A549 (cell line): Measurements from ENCODE around the gene IL23R.

ENCODE experiments used
- BHLHE40 ChIP-seq: IDR thresholded peaks from 2 replicates; pipeline ENCODE4 v1.6.1; 2012; ENCODE audit warnings: low read depth, low read length, inconsistent platforms
- CHD4 ChIP-seq: fragments of 200-600 bp; sonication (generic); IDR thresholded peaks from 2 replicates; pipeline ENCODE4 v1.6.1; 2016; ENCODE audit warnings: antibody characterized with exemption, mild to moderate bottlenecking, borderline replicate concordance
- CTCF ChIP-seq: fragments of >200 bp; sonication (Bioruptor Twin); formaldehyde crosslinking; IDR thresholded peaks from 3 replicates; pipeline ENCODE4 v1.5.1; 2016
- E2F6 ChIP-seq: IDR thresholded peaks from 2 replicates; pipeline ENCODE4 v1.6.1; 2012; ENCODE audit warnings: low read depth, borderline replicate concordance
- EHMT2 ChIP-seq: fragments of 200-600 bp; sonication (generic); IDR thresholded peaks from 2 replicates; pipeline ENCODE4 v1.6.1; 2016; ENCODE audit warnings: antibody characterized with exemption, low read depth, mild to moderate bottlenecking, moderate library complexity
- EP300 ChIP-seq, 2 experiments: fragments of >200 bp; sonication (Bioruptor Twin); formaldehyde crosslinking; IDR thresholded peaks; 2 replicates in 1 of 2; 3 replicates in 1 of 2; pipeline ENCODE4 v1.6.1; 2016 to 2017
- FOSB ChIP-seq: fragments of 250-450 bp; sonication (Bioruptor Pico); IDR thresholded peaks from 2 replicates; pipeline ENCODE4 v1.5.0; 2020; ENCODE audit warnings: mild to moderate bottlenecking, moderate library complexity
- HMGXB4 ChIP-seq: fragments of 250-450 bp; sonication (Bioruptor Pico); IDR thresholded peaks from 2 replicates; pipeline ENCODE4 v1.5.0; 2021; ENCODE audit warnings: mild to moderate bottlenecking, moderate library complexity, borderline replicate concordance
- MAX ChIP-seq: IDR thresholded peaks from 2 replicates; pipeline ENCODE4 v1.6.1; 2012
- NPAS2 ChIP-seq: fragments of 250-450 bp; sonication (Bioruptor Pico); IDR thresholded peaks from 2 replicates; pipeline ENCODE4 v1.8.0; 2022; ENCODE audit warnings: mild to moderate bottlenecking, moderate library complexity, borderline replicate concordance
- POLR2A ChIP-seq: IDR thresholded peaks from 2 replicates; pipeline ENCODE4 v1.6.1; 2012; ENCODE audit warnings: mild to moderate bottlenecking, low read length
- RAD21 ChIP-seq, 2 experiments: fragments of >200 bp in 1 of 2; sonication (Bioruptor Twin) in 1 of 2; formaldehyde crosslinking in 1 of 2; IDR thresholded peaks in 1 of 2; conservative IDR thresholded peaks in 1 of 2; 2 replicates in 1 of 2; 3 replicates in 1 of 2; pipeline ENCODE4 v1.6.1; 2012 to 2018; ENCODE audit warnings: inconsistent platforms in 1 of 2
- TF ChIP-seq, protein P1 (sequence below): fragments of 150-350 bp; IDR thresholded peaks from 2 replicates; pipeline ENCODE4 v1.6.1; 2014; ENCODE audit warnings: low read depth, mild to moderate bottlenecking, low read length

DNA sequence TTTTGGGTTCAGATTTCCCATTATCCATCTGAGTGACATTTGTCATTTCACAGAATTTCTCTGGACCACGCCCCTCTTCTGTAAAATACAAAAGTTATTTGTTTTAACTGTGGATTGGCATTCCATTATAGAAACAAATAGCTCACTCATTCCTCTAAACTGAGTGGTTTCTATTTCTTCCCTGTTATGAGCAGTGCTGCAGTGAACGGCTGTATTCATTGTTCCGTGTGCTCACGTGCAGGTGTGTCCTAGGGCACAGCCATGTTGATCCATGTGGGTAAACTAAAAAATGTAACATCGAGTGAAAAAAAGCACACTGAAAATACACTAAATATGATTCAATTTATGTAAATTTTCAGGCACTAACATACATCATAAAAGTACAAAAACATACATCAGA, 114.4 kb downstream of the IL23R start:
- TF ChIP-seq CTCF (no peak), EP300 (IDR thresholded peaks at IDR 0.05) (no peak), POLR2A (no peak), BHLHE40 (no peak), FOSB (no peak), MAX (no peak), HMGXB4 (CRISPR knock-in tag) (no peak), CHD4 (no peak), RAD21 (conservative IDR thresholded peaks at IDR 0.05 in 1 of 2, IDR thresholded peaks at IDR 0.05 in 1 of 2) (no peak), EHMT2 (no peak), E2F6 (no peak), NPAS2 (CRISPR knock-in tag) (no peak)
- TF ChIP-seq, protein P1, sequence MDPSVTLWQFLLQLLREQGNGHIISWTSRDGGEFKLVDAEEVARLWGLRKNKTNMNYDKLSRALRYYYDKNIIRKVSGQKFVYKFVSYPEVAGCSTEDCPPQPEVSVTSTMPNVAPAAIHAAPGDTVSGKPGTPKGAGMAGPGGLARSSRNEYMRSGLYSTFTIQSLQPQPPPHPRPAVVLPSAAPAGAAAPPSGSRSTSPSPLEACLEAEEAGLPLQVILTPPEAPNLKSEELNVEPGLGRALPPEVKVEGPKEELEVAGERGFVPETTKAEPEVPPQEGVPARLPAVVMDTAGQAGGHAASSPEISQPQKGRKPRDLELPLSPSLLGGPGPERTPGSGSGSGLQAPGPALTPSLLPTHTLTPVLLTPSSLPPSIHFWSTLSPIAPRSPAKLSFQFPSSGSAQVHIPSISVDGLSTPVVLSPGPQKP, result no peak
